ENCODE measurements around the gene EHMT1.
"Not testable (repeated sequence)": the region's sequence is repeated elsewhere in the genome, so short reads cannot be mapped to it uniquely, and the experiment has no call there.

EHMT1 gene

GRCh38 chr9:137722481-137722880, 103.7 kb downstream of the EHMT1 start:
- DNase-seq: no peak

GRCh38 chr9:137723356-137723755, 104.6 kb downstream of the EHMT1 start:
- not testable (repeated sequence) for DNase-seq

GRCh38 chr9:137723783-137724445, 105.1 kb downstream of the EHMT1 start:
- DNase-seq: no peak

GRCh38 chr9:137724818-137725240, 106.0 kb downstream of the EHMT1 start:
- no peak for DNase-seq

GRCh38 chr9:137725598-137725997, 106.8 kb downstream of the EHMT1 start:
- DNase-seq: no peak

- not testable (repeated sequence) for DNase-seq
These were observed 107.5 kb downstream of the EHMT1 start for GRCh38 chr9:137726336-137726735.

GRCh38 chr9:137726764-137727163, 108.0 kb downstream of the EHMT1 start:
- no peak for DNase-seq

- DNase-seq: no peak
These were observed 108.9 kb downstream of the EHMT1 start for GRCh38 chr9:137727716-137728115.

- no peak for DNase-seq
These were observed 109.9 kb downstream of the EHMT1 start for GRCh38 chr9:137728444-137729311.

- no peak for DNase-seq
These were observed 112.6 kb downstream of the EHMT1 start for GRCh38 chr9:137731216-137731946.

- DNase-seq: no peak
These were observed 113.4 kb downstream of the EHMT1 start for GRCh38 chr9:137731947-137732813.

GRCh38 chr9:137733429-137733828, 114.6 kb downstream of the EHMT1 start:
- no peak for DNase-seq

GRCh38 chr9:137734181-137734580, 115.4 kb downstream of the EHMT1 start:
- DNase-seq: no peak

GRCh38 chr9:137738182-137738696, 119.4 kb downstream of the EHMT1 start:
- DNase-seq: not testable (repeated sequence)

- DNase-seq: no peak
These were observed 119.9 kb downstream of the EHMT1 start for GRCh38 chr9:137738703-137739102.

GRCh38 chr9:137739371-137740309, 120.8 kb downstream of the EHMT1 start:
- DNase-seq: no peak

- DNase-seq: no peak
These were observed 121.5 kb downstream of the EHMT1 start for GRCh38 chr9:137740312-137740711.

GRCh38 chr9:137741330-137741729, 122.5 kb downstream of the EHMT1 start:
- DNase-seq: no peak

GRCh38 chr9:137742698-137743097, 123.9 kb downstream of the EHMT1 start:
- DNase-seq: no peak

GRCh38 chr9:137743695-137744094, 124.9 kb downstream of the EHMT1 start:
- DNase-seq: no peak

- DNase-seq: no peak
These were observed 125.9 kb downstream of the EHMT1 start for GRCh38 chr9:137744632-137745183.

Measured in suppressor macrophage treated with lipopolysaccharide for 4 hours (primary cell).